K562 (cell line): ENCODE measurements around the gene LDLRAD1. TPM values are rescaled to one million over a fixed set of nuclear protein-coding genes. Genes with fewer than 3 reads are reported as not detected.

Experiments used
- CCNT2 ChIP-seq: IDR thresholded peaks from 2 replicates; pipeline ENCODE4 v1.6.1; 2011; ENCODE audit warnings: borderline replicate concordance, low read depth, mild to moderate bottlenecking, moderate library complexity, mixed read lengths, low read length; ENCODE audit not compliant: insufficient read length; ENCODE audit errors: extremely low read depth
- CREB3L1 ChIP-seq: fragments of 450-650 bp; IDR thresholded peaks from 2 replicates; pipeline ENCODE4 v1.6.1; 2014; ENCODE audit warnings: low read depth, mild to moderate bottlenecking, moderate library complexity, borderline replicate concordance
- FUS ChIP-seq: fragments of 200-400 bp; formaldehyde crosslinking; optimal IDR thresholded peaks from 2 replicates; pipeline ENCODE3; 2017; ENCODE audit warnings: low read depth, low read length
- KAT2B ChIP-seq: IDR thresholded peaks from one replicate; pipeline ENCODE4 v1.6.1; 2012; ENCODE audit warnings: low read depth, mild to moderate bottlenecking, control low read depth, inconsistent platforms, low read length, moderate library complexity
- MTA3 ChIP-seq: fragments of 450-650 bp; formaldehyde crosslinking; IDR thresholded peaks from 2 replicates; pipeline ENCODE4 v1.6.1; 2017; ENCODE audit warnings: mild to moderate bottlenecking, borderline replicate concordance
- NFATC3 ChIP-seq: fragments of 450-650 bp; IDR thresholded peaks from 2 replicates; pipeline ENCODE4 v1.6.1; 2017; ENCODE audit warnings: mild to moderate bottlenecking
- NFE2 ChIP-seq: IDR thresholded peaks from 2 replicates; pipeline ENCODE4 v1.6.1; 2014; ENCODE audit warnings: antibody characterized with exemption, low read depth
- ZBTB5 ChIP-seq: fragments of 450-650 bp; IDR thresholded peaks from 2 replicates; pipeline ENCODE4 v1.6.1; 2017; ENCODE audit warnings: antibody characterized with exemption
- ZFP36 ChIP-seq: fragments of 150-350 bp; IDR thresholded peaks from 2 replicates; pipeline ENCODE4 v1.6.1; 2018; ENCODE audit warnings: low read length, low read depth; ENCODE audit not compliant: partially characterized antibody
- polyA plus RNA-seq, 8 experiments: library from polyadenylated mRNA; depleted of rRNA in 4 of 8; stranded (reverse) in 5 of 8; unstranded in 3 of 8; fragments of >200 nt; fragmentation: Nextera tagmentation in 2 of 8; fragmentation: Illumina TruSeq in 1 of 8; extraction: Ambion mirVana in 2 of 8; extraction: Trizol in 1 of 8; gene quantifications; 2 replicates each; pipeline versions ENCODE4 v1.2.1 to v1.2.3, GENCODE V29; 2011 to 2014; ENCODE audit warnings: inconsistent platforms in 1 of 8, missing spikeins in 1 of 8
- total RNA-seq, 7 experiments: library from RNA; depleted of rRNA in 6 of 7; stranded (reverse); fragments of >200 nt in 6 of 7; fragmentation: Illumina TruSeq in 2 of 7; extraction: Trizol in 2 of 7; gene quantifications; 2 replicates each; pipeline versions ENCODE4 v1.2.1 to v1.2.3, GENCODE V29; 2011 to 2021; ENCODE audit warnings: low replicate concordance in 1 of 7
- TF ChIP-seq, protein P1 (sequence below): IDR thresholded peaks from 2 replicates; pipeline ENCODE4 v1.6.1; 2012; ENCODE audit warnings: low read depth, low read length, improper control_type of control experiment, borderline replicate concordance

The LDLRAD1 gene
- total and polyA plus RNA-seq, 9 of the 15 experiments (the other 6 are each of a cell fraction or from before 2014, with no cell fraction given): not detected

DNA sequence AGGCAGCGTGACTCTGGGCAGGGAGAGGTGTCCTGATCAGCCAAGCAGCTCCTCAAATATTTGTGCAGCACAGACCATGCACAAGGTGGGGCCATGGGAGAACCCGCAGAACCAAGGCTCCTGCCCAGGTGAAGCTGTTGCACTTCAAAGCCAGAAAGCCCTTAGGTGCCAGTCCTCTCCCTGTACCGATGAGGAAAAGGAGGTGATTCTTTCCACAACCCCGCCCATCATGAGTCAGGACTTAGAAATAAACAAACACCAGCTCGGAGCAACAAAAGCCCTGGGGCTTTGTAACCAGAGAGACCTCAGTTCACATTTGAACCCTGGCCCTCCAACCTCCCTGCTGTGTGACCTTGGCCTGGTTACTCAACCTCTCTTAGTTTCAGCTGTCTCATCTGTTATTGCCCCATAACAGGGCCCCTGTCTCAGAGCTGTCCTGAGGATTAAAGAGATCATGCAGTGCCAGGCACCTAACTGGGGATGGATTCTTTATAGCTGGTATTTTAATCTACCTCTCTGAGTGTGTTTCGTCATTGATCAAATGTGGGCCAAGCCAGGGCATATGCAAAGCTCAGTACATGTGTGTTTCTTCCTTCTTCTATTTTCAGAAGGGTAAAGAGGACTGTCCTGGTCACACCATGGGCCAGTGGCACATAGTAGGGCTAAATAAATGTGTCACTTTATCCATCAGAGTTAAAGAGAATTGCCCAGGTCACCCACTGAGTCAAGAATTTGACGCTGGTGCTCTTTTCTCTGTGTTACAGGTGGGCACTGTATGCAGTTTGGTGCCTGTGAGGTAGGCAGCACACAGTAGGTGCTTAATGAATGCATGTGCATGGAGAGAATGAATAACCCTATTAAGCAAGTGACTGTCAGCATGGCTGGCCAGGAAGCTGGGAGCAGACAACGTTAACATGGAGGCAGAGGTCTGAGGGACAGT, 1.4 kb downstream of the LDLRAD1 start (continued):
- no peak for TF ChIP-seq ZBTB5
- TF ChIP-seq NFATC3: no peak
- 0 out of 2 replicates have a peak, but pooled peaks have one; percentile 14 for TF ChIP-seq NFE2
- no peak for TF ChIP-seq CCNT2
- no peak for TF ChIP-seq KAT2B
- TF ChIP-seq FUS: no peak
- TF ChIP-seq CREB3L1: no peak
- no peak for TF ChIP-seq MTA3
- TF ChIP-seq, protein P1, sequence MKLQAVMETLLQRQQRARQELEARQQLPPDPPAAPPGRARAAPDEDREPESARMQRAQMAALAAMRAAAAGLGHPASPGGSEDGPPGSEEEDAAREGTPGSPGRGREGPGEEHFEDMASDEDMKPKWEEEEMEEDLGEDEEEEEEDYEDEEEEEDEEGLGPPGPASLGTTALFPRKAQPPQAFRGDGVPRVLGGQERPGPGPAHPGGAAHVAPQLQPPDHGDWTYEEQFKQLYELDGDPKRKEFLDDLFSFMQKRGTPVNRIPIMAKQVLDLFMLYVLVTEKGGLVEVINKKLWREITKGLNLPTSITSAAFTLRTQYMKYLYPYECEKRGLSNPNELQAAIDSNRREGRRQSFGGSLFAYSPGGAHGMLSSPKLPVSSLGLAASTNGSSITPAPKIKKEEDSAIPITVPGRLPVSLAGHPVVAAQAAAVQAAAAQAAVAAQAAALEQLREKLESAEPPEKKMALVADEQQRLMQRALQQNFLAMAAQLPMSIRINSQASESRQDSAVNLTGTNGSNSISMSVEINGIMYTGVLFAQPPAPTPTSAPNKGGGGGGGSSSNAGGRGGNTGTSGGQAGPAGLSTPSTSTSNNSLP: no peak
- peak; percentile 78 for TF ChIP-seq ZFP36
